Stimulated activated CD8-positive, alpha-beta memory T cell treated with anti-CD3 and anti-CD28 coated beads, Interleukin-12 subunit alpha, Interleukin-12 subunit beta, amount 100 ng/mL, for 4 hours (primary cell): ENCODE results near the gene GAGE12J.
A peak's percentile ranks its signal among the peaks of the same experiment; 100 is the strongest.
"Not testable (repeated sequence)": the region's sequence is repeated elsewhere in the genome, so short reads cannot be mapped to it uniquely, and the experiment has no call there.

ENCODE experiments used
- DNase-seq: peaks from one replicate; pipeline ENCODE4 v3.0.0-alpha.2; 2020; ENCODE audit warnings: low read depth

GAGE12J gene

DNA sequence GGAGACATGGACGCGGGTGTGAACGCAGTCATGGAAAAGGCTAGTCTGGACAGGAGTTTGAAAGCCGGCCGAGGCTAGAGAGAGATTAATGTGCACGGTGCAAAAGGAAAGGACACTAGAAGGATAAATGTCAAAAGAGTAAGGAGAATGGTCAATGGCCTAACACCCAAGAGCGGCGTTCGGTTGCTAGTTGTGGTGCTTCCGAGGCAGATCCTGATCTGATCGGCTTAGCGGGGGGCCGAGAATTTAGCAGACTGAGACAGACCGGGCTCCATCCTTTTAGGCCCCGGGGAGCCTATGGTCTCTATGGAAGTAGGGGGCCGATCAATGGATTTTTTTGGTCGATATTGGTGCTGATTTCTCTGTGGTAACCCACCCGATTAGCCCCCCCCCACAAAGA, 11.5 kb upstream of the GAGE12J start:
- DNase-seq = no peak

DNA sequence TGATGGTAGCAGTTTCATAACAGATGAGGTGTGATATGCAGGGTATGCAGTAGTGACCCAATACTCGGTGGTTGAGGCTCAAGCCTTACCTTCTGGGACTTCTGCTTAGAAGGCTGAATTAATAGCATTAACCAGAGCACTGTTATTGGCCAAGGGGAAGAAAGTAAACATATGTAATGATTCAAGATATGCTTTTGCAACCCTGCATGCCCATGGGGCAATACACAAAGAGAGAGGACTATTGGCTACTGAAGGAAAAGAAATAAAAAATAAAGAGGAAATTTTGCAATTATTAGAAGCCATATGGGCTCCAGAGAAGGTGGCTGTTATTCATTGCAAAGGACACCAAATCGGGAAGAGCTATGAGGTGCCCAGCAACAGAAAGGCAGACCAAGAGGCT, 9.7 kb upstream of the GAGE12J start:
- no peak for DNase-seq

DNA sequence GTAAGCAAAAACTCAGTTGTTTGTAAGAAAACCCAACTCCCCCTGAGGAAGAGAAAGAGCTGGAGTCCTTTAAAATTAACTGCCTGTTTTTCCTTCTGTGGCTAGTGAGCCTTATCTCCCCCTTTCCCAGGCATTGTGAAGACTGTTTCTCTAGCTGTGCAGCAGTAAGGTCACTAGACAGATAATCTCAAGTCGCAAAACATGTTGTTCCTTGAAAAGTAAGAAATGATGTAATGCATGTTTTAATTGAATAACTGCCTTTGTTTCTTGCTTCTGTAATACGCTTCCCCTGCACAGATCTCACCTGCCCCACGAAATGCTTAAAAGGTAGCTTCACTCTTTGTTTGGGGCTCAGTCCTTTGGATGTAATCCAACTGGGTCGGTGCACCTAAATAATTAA, 5.8 kb upstream of the GAGE12J start:
- DNase-seq = no peak

DNA sequence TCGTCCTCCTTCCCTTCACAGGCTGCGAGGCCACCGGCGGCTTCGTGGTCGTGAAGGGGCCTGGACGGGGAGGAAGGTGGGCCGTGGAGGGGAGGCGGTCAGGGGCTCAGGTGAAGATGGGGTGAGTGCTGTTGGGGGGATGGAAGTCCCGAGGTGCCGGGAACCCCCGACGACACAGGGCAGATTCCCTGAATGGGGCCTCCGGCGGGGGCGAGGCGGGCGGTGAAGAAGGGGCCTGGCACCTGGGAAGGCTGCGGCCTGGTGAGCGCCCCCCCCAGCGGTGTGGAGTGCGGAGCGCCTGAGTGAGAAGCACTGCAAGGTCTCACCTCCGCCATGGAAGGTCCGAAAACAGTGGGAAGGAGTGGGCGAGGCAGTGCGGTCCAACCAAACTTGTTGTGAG, 429 bp downstream of the GAGE12J start:
- not testable (repeated sequence) for DNase-seq

DNA sequence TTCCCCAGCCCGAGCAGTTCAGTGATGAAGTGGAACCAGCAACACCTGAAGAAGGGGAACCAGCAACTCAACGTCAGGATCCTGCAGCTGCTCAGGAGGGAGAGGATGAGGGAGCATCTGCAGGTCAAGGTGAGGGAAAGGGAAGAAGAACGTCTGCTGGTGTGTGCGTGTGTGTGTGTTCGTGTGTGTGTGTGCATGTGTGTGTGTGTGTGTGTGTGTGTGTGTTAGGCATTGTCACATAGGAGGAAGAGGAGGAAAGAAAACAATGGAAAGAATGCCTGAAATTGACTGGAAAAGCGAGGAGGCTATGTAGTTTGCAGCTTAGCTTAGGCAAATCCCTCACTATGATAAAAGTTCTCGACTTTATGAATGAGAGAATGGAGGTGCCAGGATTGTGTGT, 1.9 kb downstream of the GAGE12J start:
- DNase-seq = not testable (repeated sequence)

DNA sequence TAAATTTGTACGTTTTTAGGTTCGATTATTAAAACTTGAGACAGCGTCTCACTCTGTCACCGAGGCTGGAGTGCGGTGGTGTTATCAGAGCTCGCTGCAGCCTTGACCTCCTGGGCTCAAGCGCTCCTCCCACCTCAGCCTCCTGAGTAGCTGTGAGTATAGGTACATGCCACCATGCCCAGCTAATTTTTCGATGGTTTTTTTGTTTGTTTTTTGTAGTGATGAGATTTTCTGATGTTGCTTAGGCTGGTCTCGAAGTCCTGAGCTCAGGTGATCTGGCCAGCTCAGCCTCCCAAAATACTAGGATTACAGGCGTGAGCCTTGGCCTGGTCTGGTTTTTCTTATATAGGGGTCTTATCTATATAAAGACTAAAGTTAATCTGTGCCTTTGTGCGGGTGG, 8.6 kb downstream of the GAGE12J start:
- not testable (repeated sequence) for DNase-seq

DNA sequence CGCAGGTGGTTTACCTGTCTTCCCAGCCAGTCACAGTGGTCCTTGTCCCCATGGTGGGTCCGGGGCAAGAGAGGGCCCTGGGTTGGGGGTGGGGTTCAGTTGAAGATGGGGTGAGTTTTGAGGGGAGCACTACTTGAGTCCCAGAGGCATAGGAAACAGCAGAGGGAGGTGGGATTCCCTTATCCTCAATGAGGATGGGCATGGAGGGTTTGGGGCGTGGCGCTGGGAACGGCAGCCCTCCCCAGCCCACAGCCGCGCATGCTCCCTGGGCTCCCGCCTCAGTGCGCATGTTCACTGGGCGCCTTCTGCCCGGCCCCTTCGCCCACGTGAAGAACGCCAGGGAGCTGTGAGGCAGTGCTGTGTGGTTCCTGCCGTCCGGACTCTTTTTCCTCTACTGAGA, 9.4 kb downstream of the GAGE12J start, which contains the start of gene GAGE13:
GAGE13 (plus strand) TSS at position 301 of the 400 bp plus-strand sequence. CDS start 1,156 bp downstream, outside the sequence.
- not testable (repeated sequence) for DNase-seq

DNA sequence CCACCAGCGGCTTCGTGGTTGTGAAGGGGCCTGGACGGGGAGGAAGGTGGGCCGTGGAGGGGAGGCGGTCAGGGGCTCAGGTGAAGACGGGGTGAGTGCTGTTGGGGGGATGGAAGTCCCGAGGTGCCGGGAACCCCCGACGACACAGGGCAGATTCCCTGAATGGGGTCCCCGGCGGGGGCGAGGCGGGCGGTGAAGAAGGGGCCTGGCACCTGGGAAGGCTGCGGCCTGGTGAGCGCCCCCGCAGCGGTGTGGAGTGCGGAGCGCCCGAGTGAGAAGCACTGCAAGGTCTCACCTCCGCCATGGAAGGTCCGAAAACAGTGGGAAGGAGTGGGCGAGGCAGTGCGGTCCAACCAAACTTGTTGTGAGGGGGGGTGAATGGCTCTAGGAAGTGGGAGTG, 10.0 kb downstream of the GAGE12J start:
- peak; percentile 31 for DNase-seq

DNA sequence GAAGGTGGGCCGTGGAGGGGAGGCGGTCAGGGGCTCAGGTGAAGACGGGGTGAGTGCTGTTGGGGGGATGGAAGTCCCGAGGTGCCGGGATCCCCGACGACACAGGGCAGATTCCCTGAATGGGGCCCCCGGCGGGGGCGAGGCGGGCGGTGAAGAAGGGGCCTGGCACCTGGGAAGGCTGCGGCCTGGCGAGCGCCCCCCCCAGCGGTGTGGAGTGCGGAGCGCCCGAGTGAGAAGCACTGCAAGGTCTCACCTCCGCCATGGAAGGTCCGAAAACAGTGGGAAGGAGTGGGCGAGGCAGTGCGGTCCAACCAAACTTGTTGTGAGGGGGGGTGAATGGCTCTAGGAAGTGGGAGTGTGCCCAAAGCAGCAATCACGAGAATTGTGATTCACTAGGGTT, 19.6 kb downstream of the GAGE12J start:
- DNase-seq = not testable (repeated sequence)

DNA sequence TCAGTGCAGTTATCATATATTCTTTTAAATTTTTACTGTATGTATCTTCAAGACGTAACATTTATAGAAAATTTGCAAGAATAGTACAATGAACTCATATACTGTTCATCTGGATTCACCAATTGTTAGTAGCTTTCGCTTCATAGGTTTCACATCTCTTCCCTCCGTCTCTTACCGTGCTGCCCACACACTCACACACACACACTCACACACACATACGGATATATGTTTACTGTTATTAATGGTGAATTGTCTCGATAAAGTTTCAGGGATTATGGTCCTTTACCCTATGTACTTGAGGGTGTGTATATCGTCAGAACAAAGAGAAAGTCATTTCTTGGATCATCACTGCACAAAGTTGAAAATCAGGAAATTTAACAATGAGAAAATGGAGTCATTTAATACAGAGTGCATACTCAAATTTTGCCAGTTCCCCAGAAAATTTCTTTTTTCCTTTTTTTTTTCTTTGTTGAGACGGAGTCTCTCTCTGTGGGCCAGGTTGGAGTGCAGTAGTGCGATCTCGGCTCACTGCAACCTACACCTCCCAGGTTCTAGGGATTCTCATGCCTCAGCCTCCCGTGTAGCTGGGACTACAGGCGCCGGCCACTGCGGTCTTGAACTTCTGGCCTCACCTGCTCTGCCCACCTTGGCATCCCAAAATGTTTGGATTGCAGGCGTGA, 22.8 kb downstream of the GAGE12J start:
- DNase-seq = not testable (repeated sequence)

DNA sequence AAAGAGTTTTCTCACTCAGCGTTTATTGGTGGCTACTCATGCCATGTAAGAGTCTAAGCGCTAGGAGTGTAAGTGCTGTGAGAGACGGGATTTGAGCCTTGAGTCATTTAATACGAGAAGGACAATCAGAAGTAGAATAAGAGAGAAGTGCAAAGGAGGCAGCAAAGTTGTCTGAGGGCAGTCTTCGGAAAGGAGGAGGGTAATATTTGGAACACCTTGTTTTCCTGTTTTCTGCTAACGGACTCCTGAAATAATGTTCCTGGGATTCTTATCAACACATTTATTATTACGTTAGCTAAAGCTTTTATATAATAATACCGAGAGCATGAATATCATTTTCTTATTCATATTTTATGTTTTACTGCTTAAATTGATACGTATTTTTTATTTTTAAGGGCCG, 23.6 kb downstream of the GAGE12J start:
- not testable (repeated sequence) for DNase-seq

DNA sequence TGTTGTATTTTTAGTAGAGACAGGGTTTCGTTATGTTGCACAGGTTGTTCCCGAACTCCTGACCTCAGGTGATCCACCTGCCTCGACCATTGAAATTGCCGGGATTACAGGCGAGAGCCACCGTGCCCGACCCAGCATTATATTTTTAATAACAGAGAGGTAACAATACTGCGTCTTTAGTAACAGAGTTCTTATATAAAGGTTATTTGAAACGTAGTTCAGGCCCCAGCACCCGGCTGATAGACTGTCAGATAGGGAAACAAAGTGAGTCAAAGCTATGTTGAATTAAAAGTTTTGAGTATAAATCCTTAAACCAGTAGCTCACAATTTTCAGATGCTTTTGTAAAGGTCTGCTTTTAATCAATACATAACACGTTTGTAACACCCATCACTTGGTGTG, 24.3 kb downstream of the GAGE12J start:
- not testable (repeated sequence) for DNase-seq
